Activated CD4-positive, CD25-positive, alpha-beta regulatory T cell treated with anti-CD3 and anti-CD28 coated beads, Interleukin-2, amount 50 U/mL, for 72 hours (primary cell): ENCODE data around the gene DCLK1.

Source experiments
- DNase-seq: peaks from one replicate; pipeline ENCODE4 v3.0.0; 2021

Gene DCLK1

DNA sequence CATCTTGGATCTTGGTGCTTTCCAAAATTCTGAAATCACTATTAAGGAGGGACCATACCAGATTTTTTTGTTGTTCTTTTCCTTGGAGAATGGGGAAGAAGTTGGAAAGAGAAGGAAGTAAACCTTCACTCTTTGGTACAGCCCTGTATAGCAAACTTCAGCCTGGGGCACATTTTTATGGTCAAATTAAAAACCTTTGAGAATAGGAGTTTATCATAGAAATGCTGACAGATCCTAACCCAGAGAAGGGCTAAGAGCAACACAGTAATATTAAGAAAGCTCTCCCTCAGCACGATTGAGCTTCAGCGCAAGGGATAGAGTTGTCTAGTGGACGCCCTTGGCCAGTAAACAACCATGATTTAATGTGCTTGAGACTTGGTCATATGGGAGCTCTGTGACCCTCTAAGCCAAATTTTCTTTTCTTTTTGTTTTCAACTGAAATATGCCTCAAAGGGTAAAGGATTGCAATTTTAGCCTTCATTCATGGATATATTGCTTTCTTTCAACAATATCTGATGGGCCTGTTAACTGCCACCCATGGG lies 360.4 kb downstream of the DCLK1 start:
- DNase-seq, result no peak

DNA sequence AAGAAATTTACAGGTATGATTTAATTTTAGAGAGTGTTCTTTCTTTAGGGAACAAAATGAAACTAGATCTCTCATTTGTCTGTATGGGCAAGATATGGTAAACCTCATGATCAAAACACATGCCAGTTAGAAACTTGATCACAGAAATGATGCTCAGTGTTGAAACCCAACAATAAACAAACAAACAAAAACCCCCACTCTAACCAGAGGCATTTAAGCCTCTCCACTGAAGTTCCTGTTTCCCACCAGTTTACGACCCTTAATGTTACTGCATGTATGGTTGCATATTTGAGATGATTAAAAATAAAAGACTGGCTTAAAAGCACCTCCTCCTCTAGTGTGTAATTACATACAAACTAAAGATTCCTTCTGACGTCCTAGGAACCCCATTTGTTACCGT lies 361.4 kb downstream of the DCLK1 start:
- no peak for DNase-seq

DNA sequence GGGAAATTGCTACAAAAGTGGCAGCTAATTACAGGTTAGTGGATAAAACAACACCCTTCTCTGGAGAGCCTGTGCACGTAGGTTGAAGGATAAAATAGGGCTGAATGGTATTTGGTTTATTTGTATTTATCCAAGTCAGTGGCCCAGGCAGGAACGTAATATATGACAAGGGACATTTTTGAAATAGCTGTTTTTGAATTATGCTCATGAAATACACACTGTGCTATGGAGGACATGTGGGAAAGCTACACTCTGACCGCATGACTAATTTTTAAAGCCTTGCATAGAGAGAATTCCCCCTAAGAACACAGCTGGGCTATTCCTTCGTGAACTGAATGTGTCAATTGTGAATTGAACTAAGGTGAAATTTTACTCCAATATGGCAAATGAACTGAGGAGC lies 362.6 kb downstream of the DCLK1 start:
- no peak for DNase-seq

DNA sequence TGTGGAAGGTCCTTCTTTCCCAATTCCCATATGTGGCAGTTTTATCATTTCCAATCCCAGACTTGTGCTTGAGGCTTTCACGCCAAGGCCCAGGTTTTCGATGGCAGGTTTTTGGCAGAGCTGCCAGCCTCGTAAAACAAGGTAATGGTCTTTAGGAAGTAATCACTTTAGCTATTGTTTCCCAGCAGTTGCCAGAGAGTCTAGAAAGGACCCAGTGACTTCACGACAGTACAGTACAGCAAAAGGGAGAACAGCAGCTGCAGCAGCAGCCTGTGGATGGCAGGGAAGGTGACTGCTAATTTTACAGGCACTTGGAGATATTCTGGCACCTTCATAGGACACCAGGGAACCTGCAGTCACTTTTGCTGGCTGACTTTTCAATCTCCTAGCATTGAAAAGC lies 363.1 kb downstream of the DCLK1 start:
- no peak for DNase-seq

DNA sequence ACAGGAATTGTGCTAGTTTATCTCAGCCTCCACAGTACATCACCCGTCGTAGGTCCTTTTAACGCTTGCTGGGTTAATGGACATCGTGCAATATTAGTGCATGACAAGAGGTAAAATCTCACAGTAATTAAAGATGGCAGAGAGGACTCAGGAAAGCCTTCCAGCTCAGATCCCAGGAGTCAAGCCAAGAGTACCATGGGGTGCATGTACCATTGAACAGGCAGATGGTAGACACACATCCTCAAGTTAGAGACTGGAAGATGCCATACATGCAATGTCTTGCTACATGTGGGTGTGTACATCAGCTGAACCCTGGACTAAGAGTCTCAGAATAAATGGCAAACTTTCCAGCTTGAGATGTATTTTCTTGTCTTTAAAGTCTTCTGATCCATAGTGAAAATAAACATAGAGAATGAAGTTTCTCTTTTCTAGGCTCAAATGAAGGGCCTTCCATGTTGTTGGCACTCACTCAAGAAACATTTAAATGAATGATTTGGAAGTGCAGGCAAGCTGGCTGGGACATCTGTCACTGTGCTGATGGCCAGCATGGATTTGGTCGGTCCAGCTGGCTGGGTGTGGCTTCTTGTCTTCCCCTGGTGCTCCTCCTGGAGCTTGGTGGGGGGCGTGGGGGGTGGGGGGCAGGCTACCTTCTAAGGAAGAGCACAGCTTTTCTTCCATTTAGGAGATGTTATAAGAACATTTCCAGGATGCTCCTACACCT lies 363.8 kb downstream of the DCLK1 start:
- DNase-seq, result no peak

DNA sequence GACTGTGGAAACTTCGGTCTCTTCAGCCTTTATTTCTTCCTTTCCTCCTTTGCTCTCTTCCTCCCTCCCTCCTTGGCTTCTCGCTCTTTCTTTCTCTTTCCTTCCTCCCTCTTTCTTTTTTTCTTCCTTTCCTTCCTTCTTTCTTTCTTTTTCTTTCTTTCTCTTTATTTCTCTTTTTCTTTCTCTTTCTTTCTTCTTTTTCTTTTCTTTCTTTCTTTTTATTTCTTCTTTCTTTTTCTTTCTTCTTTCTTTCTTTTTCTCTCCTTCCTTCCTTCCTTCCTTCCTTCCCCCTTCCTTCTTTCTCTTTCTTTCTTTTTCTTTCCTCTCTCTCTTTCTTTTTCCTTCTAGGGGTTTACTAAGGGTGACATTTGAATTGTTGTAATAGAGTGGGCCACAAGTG lies 364.5 kb downstream of the DCLK1 start:
- DNase-seq, result no peak

DNA sequence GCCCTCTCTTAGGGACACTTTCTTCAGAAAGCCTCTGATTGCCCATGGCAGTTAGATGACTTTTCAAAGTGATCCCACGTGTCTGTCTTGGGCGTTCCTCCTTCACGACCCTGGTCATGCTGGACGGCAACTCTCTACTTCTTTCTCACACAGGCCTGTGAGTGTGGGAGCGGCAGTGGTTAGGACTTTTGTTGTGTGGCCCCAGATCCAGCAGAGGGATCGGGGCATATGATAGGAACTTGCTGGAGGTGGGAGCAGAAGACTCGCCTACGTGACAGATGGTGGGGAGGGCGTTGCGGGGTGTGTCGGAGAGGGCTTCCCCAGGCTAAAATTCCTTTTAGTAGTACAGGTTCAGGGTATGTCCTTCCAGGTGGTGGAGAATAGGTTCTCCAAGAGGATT lies 365.2 kb downstream of the DCLK1 start:
- DNase-seq, result no peak

DNA sequence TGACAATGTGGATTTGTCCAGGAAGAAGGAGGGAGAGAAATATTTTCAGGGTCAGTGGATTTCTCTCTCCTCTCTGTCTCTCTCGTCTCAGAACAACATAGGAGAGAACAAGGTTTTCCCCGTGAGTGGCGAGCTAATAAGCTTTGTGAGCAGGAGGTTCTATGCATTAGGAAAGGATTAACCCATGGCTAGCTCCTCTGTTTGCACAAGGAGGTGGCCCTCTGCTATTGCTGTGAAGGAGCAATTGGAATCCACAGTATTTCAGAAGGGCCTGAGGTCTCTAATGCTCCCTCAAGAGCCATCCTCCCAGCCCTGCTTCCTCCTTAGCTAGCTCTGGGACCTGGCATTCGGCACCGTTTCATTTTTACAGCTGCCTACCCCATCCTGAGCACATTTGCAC lies 365.8 kb downstream of the DCLK1 start:
- no peak for DNase-seq

DNA sequence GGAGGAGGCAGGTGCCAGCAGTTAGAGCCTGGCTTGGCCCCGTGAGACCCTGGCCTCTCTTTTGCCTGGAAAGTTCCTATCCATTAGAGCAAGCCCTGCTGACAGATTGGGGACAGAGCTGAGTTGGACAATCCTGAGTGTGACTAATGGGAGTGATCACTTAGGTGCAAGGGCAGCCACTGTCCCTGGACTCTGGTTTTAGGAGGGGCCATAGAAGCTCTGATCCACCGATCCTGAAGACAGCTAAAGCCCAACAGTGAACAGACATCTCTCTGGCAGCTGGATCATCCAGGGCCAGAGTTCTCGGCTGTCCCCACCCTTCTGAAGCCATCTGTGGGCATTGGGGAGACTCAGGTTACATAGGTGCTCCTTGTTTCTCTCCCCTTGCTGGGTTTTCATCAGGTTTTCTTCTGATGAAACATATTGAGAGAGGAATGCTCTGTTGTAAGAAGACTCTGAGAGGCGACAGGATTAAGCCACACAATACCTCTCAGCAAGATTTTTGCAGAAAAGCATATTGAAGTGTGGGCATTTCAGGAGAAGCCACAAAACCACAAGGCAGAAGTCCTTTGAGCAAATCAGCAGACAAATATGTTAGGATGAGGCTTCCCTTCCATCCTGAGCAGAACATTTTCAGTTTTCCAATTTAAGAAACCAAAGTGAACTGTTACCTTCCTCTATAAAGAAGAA lies 366.7 kb downstream of the DCLK1 start:
- no peak for DNase-seq

DNA sequence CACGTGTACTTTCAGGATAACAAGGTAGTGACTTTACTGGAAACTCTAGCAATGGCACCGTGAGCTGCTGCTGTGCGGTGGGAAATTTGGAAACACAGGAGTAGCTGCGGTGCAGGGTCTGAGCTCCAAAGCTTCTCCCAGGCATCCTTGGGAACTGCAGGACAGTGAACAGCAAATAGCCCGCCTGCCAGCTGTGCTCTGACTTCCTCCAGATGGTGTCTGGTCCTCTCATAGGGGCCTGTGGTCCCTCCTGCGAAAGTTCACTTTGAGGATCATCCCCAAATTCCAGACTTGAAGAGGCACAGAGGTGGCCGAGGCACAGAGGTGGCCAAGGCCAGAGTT lies 367.4 kb downstream of the DCLK1 start:
- no peak for DNase-seq

DNA sequence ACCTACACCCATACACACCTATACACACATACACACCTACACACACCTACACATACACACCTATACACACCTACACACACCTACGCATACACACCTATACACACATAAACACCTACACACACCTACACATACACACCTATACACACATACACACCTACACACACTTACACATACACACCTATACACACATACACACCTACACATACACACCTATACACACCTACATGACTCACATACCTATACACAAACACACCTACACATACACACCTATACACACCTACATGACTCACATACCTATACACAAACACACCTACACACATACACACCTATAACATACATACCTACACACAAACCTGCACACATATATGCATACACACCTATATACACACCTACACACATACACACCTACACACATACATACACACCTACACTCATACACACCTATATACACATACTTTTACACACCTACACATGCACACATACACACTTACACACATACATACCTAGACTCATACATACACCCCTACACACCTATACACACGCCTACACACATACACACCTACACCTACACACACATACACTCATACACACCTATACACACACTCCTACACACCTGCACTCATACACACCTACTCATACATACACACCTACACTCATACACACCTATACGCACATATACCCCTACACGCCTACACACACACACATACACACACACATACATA lies 368.0 kb downstream of the DCLK1 start:
- no peak for DNase-seq

DNA sequence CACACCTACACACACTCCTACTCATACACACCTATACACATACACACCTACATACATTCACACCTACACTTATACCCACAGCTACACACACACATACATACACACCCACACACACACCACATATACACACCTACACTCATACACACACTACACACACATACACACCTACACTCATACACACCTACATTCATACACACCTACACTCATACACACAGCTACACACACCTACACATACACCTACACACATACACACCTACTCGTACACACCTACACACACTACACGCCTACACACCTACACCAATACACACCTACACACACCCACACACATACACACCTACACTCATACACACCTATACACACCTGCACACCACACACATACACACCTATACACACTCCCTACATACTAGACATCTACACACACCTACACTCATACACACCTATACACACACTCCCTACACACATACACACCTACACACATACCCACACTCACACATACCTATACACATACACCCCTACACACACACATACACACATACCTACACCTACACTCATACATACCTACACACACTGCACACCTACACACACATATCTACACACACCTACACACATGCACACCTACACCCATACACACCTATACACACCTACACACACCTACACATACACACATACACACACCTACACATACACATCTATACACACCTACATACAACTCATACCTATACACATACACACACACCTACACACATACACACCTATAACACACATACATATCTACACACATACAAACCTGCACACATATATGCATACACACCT lies 369.5 kb downstream of the DCLK1 start:
- no peak for DNase-seq

DNA sequence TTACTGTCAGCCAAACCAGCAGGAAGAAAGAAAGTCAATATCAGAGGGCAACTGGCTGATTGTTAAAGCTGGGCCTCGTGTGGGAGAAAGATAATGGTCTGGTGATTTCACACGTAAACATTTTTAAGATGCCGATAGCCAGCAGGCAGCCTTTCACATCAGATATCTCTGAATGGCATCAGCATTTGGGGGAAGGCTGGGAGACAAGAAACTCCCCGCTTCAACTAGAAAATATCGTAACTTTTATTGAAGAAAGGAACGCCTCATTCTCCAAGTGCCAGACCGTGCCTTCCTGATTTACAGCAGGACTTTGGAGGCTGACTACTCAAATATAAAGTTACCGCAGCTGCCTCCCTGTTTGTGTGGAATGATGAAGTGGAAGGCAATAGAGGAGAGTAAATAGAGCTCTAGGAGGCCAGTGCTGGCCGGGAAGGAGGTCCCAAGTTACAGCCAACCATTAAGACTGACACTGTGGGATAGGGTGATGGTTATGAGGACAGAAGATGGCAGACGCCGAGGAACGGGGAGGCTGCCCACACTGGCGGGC lies 370.4 kb downstream of the DCLK1 start:
- DNase-seq, result no peak

DNA sequence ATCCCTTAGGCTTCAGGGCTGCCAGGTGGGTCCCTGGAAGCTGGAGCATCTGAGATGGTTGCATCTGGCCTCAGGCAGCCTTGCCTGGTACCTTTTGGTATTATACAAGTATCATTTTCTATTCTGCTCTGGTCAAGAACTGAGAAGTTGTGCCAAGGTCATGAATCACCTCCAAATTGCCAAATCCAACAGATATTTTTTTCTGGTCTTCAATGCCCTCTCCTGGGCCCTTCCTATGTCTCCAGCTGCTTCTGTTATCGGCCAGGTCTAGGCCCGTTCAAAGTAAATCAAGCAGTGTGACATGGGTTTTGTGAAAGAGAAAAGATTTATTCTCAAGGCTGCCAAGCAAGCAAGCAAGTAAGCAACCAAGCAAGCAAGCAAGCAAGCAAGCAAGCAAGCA lies 383.6 kb downstream of the DCLK1 start:
- no peak for DNase-seq

DNA sequence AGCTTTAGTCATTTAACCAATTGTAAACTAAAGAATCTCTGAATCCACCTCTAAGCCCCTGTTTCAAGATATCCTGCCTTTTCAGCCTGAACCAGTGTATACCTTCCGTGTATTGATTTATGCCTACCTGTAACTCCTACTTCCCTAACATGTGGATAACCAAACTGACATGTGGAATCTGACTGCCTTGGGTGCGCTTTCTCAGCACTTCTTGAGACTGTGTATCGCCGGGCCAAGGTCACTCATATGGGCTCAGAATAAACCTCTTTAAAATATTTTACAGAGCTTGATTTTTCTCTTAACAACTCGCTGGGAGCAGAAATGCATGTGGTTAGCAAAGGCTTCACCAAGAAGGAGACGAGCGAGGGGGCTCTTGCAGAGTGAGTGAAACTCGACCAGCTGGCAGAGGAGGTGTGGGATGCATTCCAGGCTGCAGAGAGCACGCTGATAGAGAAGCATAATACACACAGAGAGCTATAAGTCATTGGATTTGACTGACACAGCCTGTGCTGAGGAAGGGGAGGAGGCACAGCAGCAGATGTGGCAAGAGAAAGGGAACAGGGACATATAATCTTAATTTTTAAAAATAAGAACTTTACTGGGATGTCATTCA lies 386.5 kb downstream of the DCLK1 start:
- no peak for DNase-seq

DNA sequence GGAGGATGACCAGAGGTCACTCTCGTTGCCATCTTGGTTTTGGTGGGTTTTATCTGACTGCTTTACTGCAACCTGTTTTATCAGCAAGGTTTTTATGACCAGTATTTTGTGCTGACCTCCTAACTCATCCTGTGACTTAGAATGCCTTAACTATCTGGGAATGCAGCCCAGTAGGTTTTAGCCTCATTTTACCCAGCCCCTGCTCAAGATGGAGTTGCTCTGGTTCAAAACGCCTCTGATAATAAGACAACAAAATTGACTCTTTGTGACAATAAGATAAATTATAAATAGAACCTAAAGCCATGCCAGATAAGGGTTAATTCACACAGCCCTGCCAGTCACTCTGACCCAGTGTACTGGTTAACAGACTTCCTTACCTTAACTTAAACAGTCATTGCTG lies 387.0 kb downstream of the DCLK1 start:
- DNase-seq, result no peak

DNA sequence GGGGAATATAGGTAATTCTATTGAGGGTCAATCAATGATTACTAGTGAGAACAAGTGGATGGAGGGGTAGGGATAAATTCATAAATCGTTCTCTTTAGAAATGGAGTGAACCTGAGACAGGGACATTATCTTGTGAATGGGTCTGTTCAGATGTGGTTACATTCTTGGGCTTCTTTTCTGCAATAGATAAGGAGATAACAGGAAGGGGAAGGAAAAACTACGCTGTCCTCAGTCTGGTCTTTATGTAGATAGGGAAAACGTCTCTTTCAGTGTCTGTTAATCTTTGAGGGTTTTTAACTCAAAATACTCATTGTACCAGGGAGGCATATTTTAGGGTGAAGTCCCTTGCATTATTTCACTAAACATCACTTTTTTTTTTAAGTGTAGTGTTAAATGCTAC lies 388.0 kb downstream of the DCLK1 start:
- DNase-seq, result no peak

DNA sequence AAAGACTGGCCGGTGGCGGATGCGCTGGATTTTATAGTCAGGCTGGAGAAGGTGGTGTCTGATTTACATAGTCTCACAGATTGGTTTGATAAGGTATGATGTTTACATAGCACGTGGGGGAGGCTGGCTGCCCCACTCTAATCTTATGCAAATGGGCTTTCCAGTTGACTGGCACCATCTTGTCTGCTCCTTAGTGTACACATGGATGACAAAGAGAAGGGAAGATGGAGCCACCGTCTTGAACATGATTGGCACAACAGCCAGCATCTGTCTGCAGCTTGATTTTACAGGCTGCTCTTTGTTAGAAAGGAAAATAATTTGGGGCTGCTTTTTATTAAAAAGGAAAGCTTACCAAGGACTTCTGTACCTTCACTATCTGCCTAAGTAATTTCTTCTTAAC lies 389.5 kb downstream of the DCLK1 start:
- no peak for DNase-seq

DNA sequence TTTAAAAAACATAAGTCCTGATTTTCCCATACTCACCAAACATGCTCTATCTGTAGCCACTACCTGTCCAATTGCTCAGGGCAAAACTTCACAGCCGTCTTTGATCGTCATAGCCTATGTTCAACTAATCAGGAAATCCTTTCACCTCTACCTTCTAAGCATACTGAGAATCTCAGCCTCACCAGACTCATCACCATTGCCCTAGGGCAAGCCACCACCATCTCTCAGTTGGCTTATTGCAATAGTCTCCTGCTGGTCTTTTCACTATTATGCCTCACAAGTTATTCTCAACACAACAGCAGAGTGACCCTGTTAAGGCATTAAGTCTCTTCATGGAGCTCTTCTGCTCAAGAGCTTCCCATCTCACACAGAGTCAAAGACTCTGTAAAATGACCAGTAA lies 394.3 kb downstream of the DCLK1 start:
- no peak for DNase-seq

DNA sequence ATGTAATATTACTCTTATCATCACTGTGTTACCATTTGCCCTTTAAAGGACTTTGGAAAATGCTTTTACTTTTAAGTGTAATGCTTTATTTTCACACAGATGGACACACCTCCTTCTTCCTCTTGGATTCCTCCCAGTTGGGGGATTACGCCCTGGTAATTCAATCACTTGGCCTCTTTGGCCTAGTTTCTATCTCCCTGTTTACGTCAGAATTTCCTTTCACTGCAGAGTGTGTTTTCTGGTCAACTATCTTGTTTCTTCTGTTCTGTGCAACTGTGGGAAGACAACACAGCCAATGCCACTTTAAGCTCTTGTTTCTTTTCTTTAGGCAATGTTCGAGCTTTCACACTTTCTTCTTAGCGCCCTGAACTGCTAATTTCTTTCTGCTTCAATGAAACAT lies 397.4 kb downstream of the DCLK1 start:
- DNase-seq, result no peak

DNA sequence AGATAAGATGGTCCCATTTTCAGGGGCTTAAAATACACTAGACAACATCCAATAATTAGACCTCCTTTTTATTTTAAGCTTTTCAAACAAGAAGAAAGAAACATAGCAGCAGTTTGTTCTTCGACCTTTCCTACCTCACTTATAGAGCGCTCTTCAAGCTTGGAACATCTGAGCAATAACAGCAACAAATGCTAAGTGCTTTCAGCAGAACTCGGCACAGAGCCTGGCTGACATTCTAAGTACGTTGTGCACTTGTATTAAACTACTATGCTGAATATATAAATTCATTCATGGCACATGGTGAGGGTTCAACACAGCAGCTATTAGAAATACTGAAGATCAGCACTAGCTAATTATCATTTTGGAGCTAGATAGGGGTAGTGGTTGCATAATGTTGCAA lies 398.6 kb downstream of the DCLK1 start:
- no peak for DNase-seq

DNA sequence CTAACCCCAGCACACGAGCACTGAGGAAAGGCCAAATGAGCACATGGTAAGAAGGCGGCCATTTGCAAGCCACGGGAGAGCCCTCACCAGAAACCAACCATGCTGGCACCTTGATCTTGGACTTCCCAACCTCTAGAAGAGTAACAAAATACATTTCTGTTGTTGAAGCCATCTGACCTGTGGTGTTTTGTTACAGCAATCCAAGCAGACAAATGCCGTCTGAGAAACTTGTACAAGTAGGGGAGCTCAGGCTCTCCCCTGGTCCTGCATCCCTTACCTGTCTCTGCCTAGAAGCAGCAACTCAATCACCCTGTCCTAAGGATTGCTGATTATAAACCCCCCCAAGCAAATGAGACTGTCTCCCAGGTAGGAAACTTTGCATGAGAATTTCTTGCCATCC lies 399.7 kb downstream of the DCLK1 start:
- DNase-seq, result no peak
